LNCaP clone FGC (cell line): ENCODE results near the gene CA10.

ENCODE experiments used
- DNase-seq: peaks from one replicate; pipeline ENCODE4 v3.0.0-alpha.2; 2011; ENCODE audit warnings: low read depth
- H3K4me3 ChIP-seq: 2 replicates; pipeline ENCODE4 v1.5.1; 2011; ENCODE audit warnings: mild to moderate bottlenecking, low read depth, low read length, control low read depth
- TF ChIP-seq, protein P1 (sequence below): IDR thresholded peaks from 2 replicates; pipeline ENCODE4 v1.5.1; 2012; ENCODE audit warnings: mild to moderate bottlenecking; ENCODE audit not compliant: control insufficient read depth, insufficient read depth; ENCODE audit errors: extremely low read depth

CA10 gene

DNA sequence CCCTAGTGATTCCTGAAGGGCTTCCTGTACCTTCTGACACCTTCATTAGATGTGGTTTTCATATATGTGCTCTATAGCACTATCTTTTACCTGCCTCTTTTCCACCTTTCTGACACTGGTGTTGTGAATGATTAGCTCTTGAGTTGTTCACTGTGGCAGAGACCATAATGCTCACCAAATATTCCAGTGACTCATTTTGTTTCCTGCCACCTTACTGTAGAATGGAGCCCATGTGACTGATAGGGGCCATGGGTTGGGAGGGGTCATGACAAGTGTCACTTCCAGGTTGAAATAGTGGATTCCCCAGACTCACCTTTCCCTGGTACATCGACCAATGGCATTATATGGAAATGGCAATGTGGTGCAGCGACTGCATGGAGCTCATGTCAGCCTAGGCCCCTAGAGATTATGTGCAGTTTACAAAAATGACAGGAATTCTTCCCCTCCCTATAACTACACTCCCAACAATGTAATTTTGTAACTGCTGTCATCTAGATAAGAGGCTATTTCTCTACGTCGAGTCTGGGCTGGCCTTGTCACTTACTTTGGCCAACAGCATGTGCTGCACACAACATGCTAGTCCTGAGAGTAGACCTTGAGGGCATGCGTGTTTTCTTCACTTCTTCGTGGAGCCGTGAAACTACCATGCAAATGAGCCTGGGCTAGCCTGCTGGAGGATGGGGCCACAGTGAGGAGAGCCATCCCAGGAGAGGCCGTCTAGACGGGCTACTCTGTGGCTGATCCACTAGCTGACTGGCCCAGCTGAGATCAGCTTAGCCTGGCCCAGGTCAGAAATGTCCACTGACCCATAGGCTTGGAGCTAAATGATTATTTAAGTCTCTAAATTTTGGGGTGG lies 409.5 kb downstream of the CA10 start:
- no peak for DNase-seq
- TF ChIP-seq, protein P1, sequence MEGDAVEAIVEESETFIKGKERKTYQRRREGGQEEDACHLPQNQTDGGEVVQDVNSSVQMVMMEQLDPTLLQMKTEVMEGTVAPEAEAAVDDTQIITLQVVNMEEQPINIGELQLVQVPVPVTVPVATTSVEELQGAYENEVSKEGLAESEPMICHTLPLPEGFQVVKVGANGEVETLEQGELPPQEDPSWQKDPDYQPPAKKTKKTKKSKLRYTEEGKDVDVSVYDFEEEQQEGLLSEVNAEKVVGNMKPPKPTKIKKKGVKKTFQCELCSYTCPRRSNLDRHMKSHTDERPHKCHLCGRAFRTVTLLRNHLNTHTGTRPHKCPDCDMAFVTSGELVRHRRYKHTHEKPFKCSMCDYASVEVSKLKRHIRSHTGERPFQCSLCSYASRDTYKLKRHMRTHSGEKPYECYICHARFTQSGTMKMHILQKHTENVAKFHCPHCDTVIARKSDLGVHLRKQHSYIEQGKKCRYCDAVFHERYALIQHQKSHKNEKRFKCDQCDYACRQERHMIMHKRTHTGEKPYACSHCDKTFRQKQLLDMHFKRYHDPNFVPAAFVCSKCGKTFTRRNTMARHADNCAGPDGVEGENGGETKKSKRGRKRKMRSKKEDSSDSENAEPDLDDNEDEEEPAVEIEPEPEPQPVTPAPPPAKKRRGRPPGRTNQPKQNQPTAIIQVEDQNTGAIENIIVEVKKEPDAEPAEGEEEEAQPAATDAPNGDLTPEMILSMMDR = no peak
- no peak overlapping the region for H3K4me3 ChIP-seq

GRCh38 chr17:51746421-51746820 lies 412.1 kb downstream of the CA10 start:
- TF ChIP-seq, protein P1 = no peak
- H3K4me3 ChIP-seq = no peak overlapping the region
- DNase-seq = no peak

DNA sequence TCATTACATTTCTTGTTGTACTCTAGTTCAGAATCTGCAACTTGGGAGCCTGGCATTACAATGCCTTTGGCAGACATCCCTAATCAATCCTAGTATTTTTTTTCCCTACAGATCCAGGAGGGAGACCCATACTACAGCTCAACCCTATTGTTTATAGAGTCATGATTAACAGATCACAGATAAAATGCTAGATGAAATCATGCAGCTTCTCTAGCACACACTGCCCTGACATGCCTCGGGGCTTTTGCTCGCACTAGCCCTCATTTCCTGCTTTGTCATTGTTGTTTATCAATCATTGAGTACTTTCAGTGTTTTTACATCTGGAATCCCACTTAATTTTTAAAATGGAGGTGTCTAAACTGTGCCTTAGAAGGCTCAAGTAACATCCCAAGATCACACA lies 412.5 kb downstream of the CA10 start:
- TF ChIP-seq, protein P1 = no peak
- no peak for DNase-seq
- H3K4me3 ChIP-seq = no peak overlapping the region

DNA sequence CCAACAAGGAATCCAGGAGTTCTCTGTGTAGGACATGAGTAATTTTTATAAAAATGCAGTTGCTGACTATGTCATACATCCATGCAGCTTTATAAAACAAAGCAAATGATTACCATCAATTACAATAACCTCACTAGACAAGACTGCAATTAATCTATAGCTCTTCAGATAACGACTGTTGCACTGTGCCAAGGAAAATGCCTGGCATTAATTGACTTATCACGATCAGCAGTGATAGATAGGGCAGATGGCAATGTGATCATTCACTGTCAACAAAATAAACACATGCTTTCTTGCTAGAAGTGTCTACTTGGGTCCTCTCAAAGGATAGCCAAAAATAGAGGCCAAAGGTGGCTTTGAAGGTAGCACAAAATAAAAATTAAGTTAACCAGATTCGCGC lies 415.0 kb downstream of the CA10 start:
- TF ChIP-seq, protein P1 = no peak
- no peak overlapping the region for H3K4me3 ChIP-seq
- no peak for DNase-seq

- no peak overlapping the region for H3K4me3 ChIP-seq
- TF ChIP-seq, protein P1 = no peak
- no peak for DNase-seq
Observed at GRCh38 chr17:51742571-51742970, 415.9 kb downstream of the CA10 start.

GRCh38 chr17:51741458-51741857 lies 417.1 kb downstream of the CA10 start:
- TF ChIP-seq, protein P1 = no peak
- no peak for DNase-seq
- H3K4me3 ChIP-seq = no peak overlapping the region

DNA sequence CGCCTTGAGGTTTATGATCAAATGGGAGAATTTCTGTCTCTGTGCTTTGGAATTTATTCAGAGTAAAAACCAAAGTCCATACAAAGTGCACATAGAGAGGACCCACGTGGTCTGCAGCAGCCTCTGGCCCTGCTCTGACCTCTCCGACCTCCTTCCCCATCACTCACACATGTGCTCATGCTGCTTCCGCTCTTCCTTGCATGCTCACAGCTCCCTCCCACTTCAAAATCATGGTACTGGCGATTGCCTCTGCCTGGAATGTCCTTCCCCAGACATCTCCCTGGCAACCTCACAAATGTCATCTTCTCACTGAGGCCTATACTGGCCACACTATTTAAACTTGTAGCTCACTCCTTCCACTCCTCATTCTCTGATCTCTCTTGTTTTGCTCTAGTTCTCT lies 418.0 kb downstream of the CA10 start:
- no peak for DNase-seq
- H3K4me3 ChIP-seq = no peak overlapping the region
- TF ChIP-seq, protein P1 = no peak
